Measurements from ENCODE around the gene PPP1R12C.

PPP1R12C gene

DNA sequence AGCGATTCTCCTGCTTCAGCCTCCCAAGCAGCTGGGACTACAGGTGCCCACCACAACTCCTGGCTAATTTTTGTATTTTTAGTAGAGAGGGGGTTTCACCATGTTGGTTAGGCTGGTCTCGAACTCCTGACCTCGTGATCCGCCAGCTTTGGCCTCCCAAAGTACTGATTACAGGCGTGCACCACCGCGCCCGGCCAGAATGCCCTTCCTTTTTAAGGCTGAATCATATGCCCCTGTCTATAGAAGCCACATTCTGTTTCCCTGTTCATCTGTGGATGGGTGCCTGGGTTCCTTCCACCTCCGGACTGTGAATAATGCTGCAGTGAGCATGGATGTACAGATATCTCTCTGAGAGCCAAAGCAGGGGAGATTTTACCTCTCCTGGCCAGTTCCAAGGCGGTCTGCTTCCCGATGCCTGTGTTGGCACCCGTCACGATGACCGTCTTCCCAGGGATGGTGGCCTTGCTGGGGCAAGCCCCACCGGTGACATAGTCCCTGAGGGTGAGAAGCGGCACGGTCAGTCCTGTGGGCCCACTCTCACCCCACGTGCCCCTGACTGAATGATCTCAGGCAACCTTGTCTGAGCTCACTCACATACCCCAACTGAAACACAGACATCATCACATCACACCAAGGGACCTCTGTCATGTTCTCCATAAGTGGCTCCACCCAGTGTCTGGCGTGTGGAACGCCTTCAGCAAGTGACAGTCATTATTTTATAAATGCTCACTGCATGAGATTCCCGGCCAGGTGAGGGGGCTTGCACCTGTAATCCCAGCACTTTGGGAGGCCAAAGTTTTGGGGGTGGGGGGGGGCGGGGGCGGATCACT is 58.4 kb downstream of the PPP1R12C start:
- DNase-seq (ENCODE audit: extremely low spot score, insufficient read length, low read depth) (no peak), FAIRE-seq (no peak)

DNA sequence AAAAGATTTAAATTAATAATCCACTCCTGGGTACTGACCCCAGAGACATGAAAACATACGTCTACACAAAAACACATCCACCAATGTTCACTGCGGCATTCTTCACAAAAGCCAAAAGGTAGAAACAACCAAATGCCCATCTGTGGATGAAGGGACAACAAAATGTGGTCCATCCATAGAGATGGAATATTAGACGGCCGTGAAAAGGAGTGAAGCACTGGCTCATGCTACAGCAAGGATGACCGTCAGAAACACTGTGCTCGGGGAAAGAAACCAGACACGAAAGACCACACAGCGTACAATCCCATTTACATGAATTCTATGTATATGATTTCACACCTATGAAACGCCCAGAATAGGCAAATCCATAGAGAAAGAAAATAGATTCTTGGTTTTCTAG is 60.6 kb downstream of the PPP1R12C start:
- DNase-seq (ENCODE audit: extremely low spot score, insufficient read length, low read depth) (no peak), FAIRE-seq (no peak)

DNA sequence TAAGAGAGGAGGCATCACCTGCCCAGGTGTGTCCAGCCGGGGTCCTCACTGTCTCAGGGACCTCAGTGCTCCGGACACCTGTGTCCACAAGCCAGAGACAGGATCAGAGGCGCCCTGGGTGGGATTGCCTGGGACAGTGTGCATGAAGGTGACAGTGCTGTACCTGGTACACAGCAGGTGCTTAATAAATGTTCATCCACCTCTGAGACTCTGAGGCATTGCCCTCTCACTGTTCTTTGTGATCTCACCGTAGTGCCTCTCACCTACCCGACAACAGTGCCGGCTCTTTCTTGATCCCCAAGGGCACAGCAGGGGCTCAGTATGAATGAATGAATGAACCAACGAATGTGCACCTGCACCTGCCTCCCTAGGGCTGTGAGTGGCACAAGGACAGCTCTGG is 63.7 kb downstream of the PPP1R12C start:
- no peak for FAIRE-seq

DNA sequence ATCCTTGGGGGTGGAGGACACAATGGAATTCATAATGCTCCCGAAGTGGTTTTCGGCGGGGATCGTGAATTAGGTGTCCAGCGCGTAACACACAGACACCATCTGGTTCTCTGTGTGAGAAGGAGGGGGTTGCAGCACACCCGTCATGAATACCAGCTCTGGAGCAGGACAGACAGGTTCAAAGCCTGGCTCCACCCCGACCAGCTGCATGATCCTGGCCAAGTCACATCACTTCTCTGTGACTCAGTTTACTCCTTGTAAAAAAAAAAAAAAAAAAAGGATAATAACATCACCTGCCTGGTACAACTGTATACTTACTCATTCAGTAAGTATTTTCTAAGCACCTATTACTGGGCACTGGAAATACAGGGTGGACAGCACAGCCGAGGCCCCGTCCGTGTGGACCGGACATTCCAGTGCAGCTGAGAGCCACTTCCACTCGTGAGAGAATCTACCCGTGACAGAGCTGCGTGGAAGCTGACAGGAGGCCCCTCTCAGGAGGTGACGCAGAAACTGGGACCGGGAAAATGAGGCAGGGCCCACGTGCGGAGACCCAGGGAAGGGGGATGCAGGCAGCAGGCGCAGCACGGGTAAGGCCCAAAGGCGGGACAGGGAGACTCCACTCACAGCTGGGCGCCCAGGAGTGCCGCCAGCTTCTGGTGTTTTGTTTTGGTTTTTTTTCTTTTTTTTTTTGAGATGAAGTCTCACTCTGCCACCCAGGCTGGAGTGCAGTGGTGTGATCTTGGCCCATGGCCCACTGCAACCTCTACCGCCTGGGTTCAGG is 66.5 kb downstream of the PPP1R12C start:
- DNase-seq (ENCODE audit: extremely low spot score, insufficient read length, low read depth) (no peak), FAIRE-seq (no peak)

More for the DNA sequence above, 63.7 kb downstream of the PPP1R12C start:
- no peak for DNase-seq (ENCODE audit: extremely low spot score, insufficient read length, low read depth)

DNA sequence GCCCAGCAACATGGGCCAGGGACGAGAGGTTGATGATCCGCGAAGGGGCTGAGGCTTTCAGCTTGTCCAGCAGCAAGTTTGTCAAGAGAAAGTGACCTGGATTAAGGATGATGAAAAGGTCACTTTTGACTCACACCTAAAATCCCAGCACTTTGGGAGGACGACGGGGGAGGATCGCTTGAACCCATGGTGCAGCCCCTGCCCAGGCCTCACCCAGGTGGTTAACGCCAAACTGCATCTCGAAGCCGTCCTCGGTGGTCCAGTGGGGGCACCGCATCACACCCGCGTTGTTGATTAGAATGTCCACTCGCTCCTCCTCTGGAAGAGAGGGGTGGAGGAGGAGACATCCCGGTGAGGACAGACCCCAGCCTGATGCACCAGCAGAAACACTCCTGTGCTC is 69.0 kb downstream of the PPP1R12C start:
- DNase-seq (ENCODE audit: extremely low spot score, insufficient read length, low read depth) (no peak), FAIRE-seq (no peak)

DNA sequence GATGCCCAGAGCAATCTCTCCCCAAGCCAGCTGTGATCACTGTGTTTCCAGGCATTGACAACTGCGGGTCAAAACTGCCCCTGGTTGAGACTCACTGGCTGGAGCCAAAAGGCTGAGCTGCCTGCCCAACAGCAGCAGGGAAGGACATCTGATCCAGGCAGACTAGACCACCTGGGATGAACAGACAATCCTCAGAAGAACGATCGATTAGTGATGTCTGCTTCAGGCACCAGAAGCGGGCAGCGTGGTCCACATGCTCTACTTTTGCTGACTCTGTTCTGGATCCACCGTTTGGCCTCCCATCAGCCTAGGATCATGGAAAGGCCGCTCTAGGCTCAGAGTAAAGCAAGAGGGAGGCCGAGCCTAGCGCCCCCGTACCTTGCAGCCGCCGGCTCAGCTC is 69.5 kb downstream of the PPP1R12C start:
- FAIRE-seq (no peak), DNase-seq (ENCODE audit: extremely low spot score, insufficient read length, low read depth) (no peak)

DNA sequence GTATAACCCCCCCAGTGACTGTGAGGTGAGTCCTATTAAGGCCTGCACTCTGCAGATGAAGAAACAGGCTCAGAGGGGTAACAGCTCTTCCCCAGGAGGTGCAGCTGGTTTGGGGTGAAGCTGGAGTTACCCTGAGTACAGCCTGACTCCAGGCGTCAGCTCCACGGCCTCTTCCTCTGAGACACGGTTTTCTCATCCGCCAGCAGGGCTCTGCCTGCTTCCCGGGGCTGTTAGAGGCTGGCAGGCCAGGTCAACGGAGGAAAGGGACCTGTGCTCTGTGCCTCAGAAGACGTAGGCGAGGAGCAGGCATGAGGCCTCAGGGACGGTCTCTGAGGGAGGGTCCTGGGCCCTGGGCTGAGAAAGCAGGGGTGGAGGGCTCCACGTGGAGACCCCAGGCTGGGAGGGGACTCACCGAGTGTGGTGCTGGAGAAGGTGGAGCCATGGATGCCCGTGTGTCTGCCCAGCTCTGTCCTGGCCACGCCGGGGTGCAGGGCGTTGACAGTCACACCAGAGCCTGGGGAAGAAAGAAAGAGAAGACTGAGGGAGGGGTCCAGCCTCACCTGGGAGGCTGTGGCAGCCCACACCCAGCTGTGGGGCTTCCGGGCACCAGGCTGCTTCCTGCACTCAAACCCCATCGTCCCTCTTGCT is 70.3 kb downstream of the PPP1R12C start:
- no peak for DNase-seq (ENCODE audit: extremely low spot score, insufficient read length, low read depth)

DNA sequence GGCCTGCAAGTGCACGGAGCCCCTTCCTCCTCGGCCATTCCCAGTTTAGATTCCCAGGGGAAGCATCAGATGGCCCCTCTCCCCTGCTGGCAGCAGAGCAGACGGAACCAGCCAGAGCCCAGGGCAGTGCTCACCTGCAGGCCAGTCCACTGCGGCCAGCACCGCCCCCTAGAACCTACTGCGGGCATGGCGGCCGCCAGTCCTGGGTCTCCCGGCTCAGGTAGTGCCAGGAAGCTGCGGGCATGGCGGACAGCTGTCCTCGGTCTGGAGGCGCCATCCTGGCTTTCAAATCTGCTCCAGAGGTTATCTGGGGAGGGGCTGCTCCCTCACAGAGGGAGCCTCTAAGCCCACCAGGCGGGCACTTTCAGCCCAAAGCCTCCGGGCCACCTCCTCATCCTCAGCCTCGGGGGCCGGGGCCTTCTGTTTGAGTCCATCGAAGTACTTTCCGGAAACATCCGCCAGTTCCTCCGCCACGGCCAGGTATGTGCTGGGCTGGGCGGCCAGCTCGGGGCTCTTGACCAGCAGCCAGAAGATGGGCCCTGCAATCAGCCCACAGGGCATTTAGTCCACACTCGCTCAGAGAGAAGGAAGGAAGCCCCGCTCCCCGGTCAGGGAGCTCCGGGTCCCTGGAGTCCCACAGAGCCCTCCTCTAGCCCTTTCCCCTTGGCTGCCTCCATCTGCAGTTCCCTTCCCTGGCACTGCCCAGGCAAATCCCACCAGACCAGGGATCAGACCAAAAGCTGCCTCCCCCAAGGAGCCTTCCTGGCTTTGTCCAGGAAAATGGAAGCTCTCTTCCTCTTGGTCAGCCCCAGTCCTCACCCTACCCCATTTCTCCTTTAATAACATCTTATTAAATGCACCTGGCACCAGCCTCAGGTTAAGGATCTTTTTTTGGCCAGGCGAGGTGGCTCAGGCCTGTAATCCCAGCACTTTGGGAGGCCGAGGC is 72.4 kb downstream of the PPP1R12C start:
- no peak for FAIRE-seq
- DNase-seq (ENCODE audit: extremely low spot score, insufficient read length, low read depth) = no peak

More for the DNA sequence above, 70.3 kb downstream of the PPP1R12C start:
- FAIRE-seq = no peak

DNA sequence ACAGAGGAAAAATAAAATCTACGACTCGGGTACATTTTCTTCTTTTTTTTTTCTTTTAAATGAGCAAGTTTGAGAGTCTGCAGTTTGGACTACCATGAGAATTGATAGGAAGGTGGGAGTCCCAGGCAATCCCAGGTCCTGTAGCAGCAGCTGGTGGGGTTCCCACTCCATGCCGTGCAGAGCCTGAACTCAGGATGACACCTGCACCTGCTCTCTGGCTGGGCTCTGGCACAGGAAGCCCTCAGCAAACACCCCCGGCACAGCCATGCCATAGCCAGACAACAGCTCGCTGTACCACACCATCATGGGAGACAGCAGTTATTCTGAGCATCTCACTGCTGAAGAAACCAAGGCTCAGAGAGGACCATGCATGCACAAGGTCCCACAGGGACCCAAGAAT is 73.2 kb downstream of the PPP1R12C start:
- no peak for DNase-seq (ENCODE audit: extremely low spot score, insufficient read length, low read depth)
- FAIRE-seq = no peak

DNA sequence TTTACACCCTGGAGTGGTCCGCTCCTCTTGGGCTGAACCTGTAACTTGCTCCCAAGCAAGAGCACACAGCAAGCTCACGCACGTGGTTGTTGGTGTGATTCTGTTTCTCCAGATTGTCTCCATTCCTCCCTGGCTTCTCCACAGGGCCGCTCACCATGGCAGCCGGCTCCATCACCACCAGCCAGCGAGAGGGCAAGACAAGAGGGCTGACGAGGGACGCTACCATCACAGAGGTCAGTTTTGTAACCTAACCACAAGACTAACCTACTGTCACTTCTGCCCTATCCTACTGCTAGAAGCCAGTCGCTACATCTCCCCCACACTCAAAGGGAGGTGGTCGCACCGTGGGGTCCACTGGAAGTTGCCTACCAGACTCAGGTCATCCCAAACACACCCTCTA is 74.7 kb downstream of the PPP1R12C start:
- DNase-seq (ENCODE audit: extremely low spot score, insufficient read length, low read depth) = no peak
- FAIRE-seq = no peak

DNA sequence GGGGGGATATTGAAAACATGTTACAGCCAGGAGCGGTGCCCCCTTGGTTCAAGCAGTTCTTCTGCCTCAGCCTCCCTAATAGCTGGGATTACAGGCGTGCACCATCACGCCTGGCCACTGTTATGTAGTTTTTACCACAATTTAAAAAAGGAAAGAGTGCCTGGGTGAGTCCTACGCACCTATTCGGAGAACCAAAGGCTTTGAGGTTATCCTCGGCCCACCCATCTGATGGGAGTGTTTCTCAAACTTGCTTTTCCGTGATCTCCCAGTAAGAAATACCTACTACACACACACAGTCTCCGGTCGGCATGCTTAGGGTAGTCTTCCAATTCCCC is 75.1 kb downstream of the PPP1R12C start:
- DNase-seq (ENCODE audit: extremely low spot score, insufficient read length, low read depth) (no peak), FAIRE-seq (no peak)

DNA sequence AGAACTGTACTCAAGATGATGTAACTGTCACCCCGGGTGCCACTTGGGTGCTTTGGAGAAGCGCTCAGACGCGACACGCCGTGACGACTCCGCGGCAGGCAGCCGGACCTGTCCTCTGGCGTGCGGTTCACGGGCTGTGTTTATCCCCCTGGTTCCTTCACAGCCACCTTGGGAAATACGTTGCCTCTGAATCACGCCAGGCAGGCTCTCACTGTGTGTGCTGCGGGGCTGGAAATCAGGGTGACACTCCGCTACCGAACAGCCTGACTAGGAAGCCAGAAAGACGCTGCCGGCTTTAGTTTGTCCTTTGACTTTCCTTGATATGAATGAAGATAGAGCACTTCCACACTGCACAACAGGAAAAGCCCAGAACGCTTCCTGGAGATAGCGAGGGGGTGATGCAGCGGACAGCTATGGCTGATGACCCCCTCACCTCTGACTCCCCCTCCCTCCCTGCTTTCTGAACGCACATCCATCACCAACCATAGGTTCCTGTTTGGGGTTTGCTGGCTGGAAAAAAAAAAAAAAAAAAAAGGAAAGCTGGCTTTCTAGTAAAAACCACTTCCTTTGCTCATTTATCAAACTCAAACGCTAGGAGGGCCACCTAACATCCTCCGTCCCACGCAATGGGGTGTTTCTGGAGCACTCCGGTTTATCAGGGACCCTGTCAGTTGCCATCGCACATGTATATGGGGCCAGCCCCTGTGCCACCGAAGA is 75.7 kb downstream of the PPP1R12C start:
- DNase-seq (ENCODE audit: extremely low spot score, insufficient read length, low read depth) (no peak), FAIRE-seq (no peak)

DNA sequence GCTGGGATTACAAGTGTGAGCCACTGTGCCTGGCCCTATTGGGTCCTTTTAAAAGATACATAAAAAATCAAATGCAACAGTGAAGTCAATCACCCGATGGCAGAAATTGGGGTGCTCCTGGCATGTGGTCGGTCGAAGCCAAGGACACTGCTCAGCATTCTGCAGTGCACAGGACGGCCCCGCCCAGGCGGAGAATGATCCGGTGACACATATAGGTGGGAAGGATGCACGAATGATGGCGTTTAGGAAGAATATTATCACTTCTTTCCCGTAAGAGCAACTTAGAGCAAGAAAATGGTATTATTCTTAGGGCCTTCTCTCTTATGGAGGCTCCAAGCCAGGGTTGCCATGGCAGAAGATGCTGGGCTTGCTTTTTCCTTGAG is 76.2 kb downstream of the PPP1R12C start:
- FAIRE-seq = no peak
- DNase-seq (ENCODE audit: extremely low spot score, insufficient read length, low read depth) = no peak
